ENCODE measurements around the gene EEF2. TPM values are rescaled to one million over a fixed set of nuclear protein-coding genes. Genes with fewer than 3 reads are reported as not detected.

The EEF2 gene
- total RNA-seq, 1 donor from 2014 or later: 2,359 TPM

GRCh38 chr19:3987619-3988371, 2.5 kb upstream of the EEF2 start:
- H3K4me3 Mint-ChIP-seq: peak overlapping the region; percentile 80
- peak; percentile 84 for DNase-seq (ENCODE audit: low spot score)
- intact Hi-C loops (cut with micrococcal nuclease): loop anchor here (2.0 kb wide), 3 partner anchors 137 to 483 kb away; partner anchors contain the start of genes HMG20B and MAP2K2
- no peaks in the 10 kb centered on the region for H3K9me3 Mint-ChIP-seq
- peaks cover 45% of the 10 kb centered on the region for H3K4me1 Mint-ChIP-seq (ENCODE audit: low read depth)
- H3K27me3 Mint-ChIP-seq (ENCODE audit: insufficient read depth): peaks cover 2% of the 10 kb centered on the region
- H3K36me3 Mint-ChIP-seq (ENCODE audit: low read depth): peaks cover 22% of the 10 kb centered on the region
- H3K27ac Mint-ChIP-seq: peak overlapping the region; percentile 78

- H3K27ac Mint-ChIP-seq: peak overlapping the region; percentile 91
Measured at GRCh38 chr19:3986260-3987041, 1.2 kb upstream of the EEF2 start.

GRCh38 chr19:3985643-3986259, 488 bp upstream of the EEF2 start:
- peaks cover 45% of the 10 kb centered on the region for H3K4me1 Mint-ChIP-seq (ENCODE audit: low read depth)
- peaks cover 32% of the 10 kb centered on the region for H3K36me3 Mint-ChIP-seq (ENCODE audit: low read depth)
- H3K27me3 Mint-ChIP-seq (ENCODE audit: insufficient read depth): peaks cover 2% of the 10 kb centered on the region
- peak overlapping the region; percentile 91 for H3K27ac Mint-ChIP-seq
- H3K4me3 Mint-ChIP-seq: peak overlapping the region; percentile 93
- H3K9me3 Mint-ChIP-seq: no peaks in the 10 kb centered on the region
- intact Hi-C loops (cut with micrococcal nuclease): loop anchor here (1.0 to 2.0 kb wide), 9 partner anchors 22 to 485 kb away; partner anchors contain the start of genes HMG20B, MAP2K2, MRPL54 and PIAS4
- no peak for DNase-seq (ENCODE audit: low spot score)

More at GRCh38 chr19:3986260-3987041, 1.2 kb upstream of the EEF2 start:
- H3K9me3 Mint-ChIP-seq: no peaks in the 10 kb centered on the region
- H3K4me1 Mint-ChIP-seq (ENCODE audit: low read depth): peaks cover 48% of the 10 kb centered on the region
- H3K27me3 Mint-ChIP-seq (ENCODE audit: insufficient read depth): peaks cover 2% of the 10 kb centered on the region
- peak overlapping the region; percentile 93 for H3K4me3 Mint-ChIP-seq
- intact Hi-C loops (cut with micrococcal nuclease): loop anchor here (1.0 to 2.0 kb wide), 7 partner anchors 21 to 484 kb away; partner anchors contain the start of genes HMG20B, MAP2K2 and PIAS4
- H3K36me3 Mint-ChIP-seq (ENCODE audit: low read depth): peaks cover 29% of the 10 kb centered on the region
- peak; percentile 54 for DNase-seq (ENCODE audit: low spot score)

GRCh38 chr19:3984584-3984907, 717 bp downstream of the EEF2 start:
- Mint-ChIP-seq H3K27ac (peak overlapping the region; percentile 85), H3K36me3 (ENCODE audit: low read depth) (peaks cover 35% of the 10 kb centered on the region), H3K4me3 (peak overlapping the region; percentile 93), H3K4me1 (ENCODE audit: low read depth) (peaks cover 43% of the 10 kb centered on the region), H3K9me3 (no peaks in the 10 kb centered on the region), H3K27me3 (ENCODE audit: insufficient read depth) (peaks cover 2% of the 10 kb centered on the region)
- DNase-seq (ENCODE audit: low spot score): no peak
- intact Hi-C loops (cut with micrococcal nuclease): no loop called here

GRCh38 chr19:3983936-3984583, 1.2 kb downstream of the EEF2 start:
- Mint-ChIP-seq H3K36me3 (ENCODE audit: low read depth) (peaks cover 39% of the 10 kb centered on the region), H3K27ac (peak overlapping the region; percentile 85), H3K4me3 (peak overlapping the region; percentile 93), H3K9me3 (no peaks in the 10 kb centered on the region), H3K4me1 (ENCODE audit: low read depth) (peaks cover 43% of the 10 kb centered on the region), H3K27me3 (ENCODE audit: insufficient read depth) (peaks cover 2% of the 10 kb centered on the region)
- intact Hi-C loops (cut with micrococcal nuclease): loop anchor here (1.0 kb wide), 1 partner anchor 13 kb away; the partner anchor contains the start of gene DAPK3
- DNase-seq (ENCODE audit: low spot score): no peak

GRCh38 chr19:3983542-3983914, 1.7 kb downstream of the EEF2 start:
- intact Hi-C loops (cut with micrococcal nuclease): loop anchor here (1.0 kb wide), 1 partner anchor 12 kb away; the partner anchor contains the start of gene DAPK3
- H3K4me3 Mint-ChIP-seq: peak overlapping the region; percentile 93
- H3K36me3 Mint-ChIP-seq (ENCODE audit: low read depth): peaks cover 42% of the 10 kb centered on the region

GRCh38 chr19:3982701-3983541, 2.3 kb downstream of the EEF2 start:
- no peaks in the 10 kb centered on the region for H3K9me3 Mint-ChIP-seq
- DNase-seq (ENCODE audit: low spot score): no peak
- peaks cover 2% of the 10 kb centered on the region for H3K27me3 Mint-ChIP-seq (ENCODE audit: insufficient read depth)
- H3K4me3 Mint-ChIP-seq: peak overlapping the region; percentile 93
- H3K4me1 Mint-ChIP-seq (ENCODE audit: low read depth): peaks cover 47% of the 10 kb centered on the region
- H3K36me3 Mint-ChIP-seq (ENCODE audit: low read depth): peaks cover 46% of the 10 kb centered on the region
- intact Hi-C loops (cut with micrococcal nuclease): loop anchor here (1.0 kb wide), 1 partner anchor 12 kb away; the partner anchor contains the start of gene DAPK3
- peak overlapping the region; percentile 70 for H3K27ac Mint-ChIP-seq

More at GRCh38 chr19:3983542-3983914, 1.7 kb downstream of the EEF2 start:
- DNase-seq (ENCODE audit: low spot score): no peak
- no peaks in the 10 kb centered on the region for H3K9me3 Mint-ChIP-seq
- H3K4me1 Mint-ChIP-seq (ENCODE audit: low read depth): peaks cover 43% of the 10 kb centered on the region
- H3K27me3 Mint-ChIP-seq (ENCODE audit: insufficient read depth): peaks cover 2% of the 10 kb centered on the region
- H3K27ac Mint-ChIP-seq: peak overlapping the region; percentile 85

- Mint-ChIP-seq H3K4me1 (ENCODE audit: low read depth) (peaks cover 41% of the 10 kb centered on the region), H3K4me3 (peak overlapping the region; percentile 93)
Measured at GRCh38 chr19:3981736-3982681, 3.3 kb downstream of the EEF2 start.

GRCh38 chr19:3981373-3981735, 3.9 kb downstream of the EEF2 start:
- Mint-ChIP-seq H3K27ac (no peak overlapping the region), H3K4me3 (peak overlapping the region; percentile 39), H3K9me3 (no peaks in the 10 kb centered on the region), H3K27me3 (ENCODE audit: insufficient read depth) (no peaks in the 10 kb centered on the region), H3K4me1 (ENCODE audit: low read depth) (peaks cover 35% of the 10 kb centered on the region), H3K36me3 (ENCODE audit: low read depth) (peaks cover 56% of the 10 kb centered on the region)
- intact Hi-C loops (cut with micrococcal nuclease): no loop called here
- DNase-seq (ENCODE audit: low spot score): no peak

More at GRCh38 chr19:3981736-3982681, 3.3 kb downstream of the EEF2 start:
- peak overlapping the region; percentile 34 for H3K27ac Mint-ChIP-seq
- no peaks in the 10 kb centered on the region for H3K27me3 Mint-ChIP-seq (ENCODE audit: insufficient read depth)
- intact Hi-C loops (cut with micrococcal nuclease): no loop called here
- peaks cover 53% of the 10 kb centered on the region for H3K36me3 Mint-ChIP-seq (ENCODE audit: low read depth)
- no peak for DNase-seq (ENCODE audit: low spot score)
- H3K9me3 Mint-ChIP-seq: no peaks in the 10 kb centered on the region

GRCh38 chr19:3980353-3981251, 4.7 kb downstream of the EEF2 start:
- no peak for DNase-seq (ENCODE audit: low spot score)
- Mint-ChIP-seq H3K9me3 (no peaks in the 10 kb centered on the region), H3K4me1 (ENCODE audit: low read depth) (peaks cover 28% of the 10 kb centered on the region), H3K4me3 (no peak overlapping the region), H3K36me3 (ENCODE audit: low read depth) (peaks cover 61% of the 10 kb centered on the region), H3K27ac (no peak overlapping the region), H3K27me3 (ENCODE audit: insufficient read depth) (no peaks in the 10 kb centered on the region)
- intact Hi-C loops (cut with micrococcal nuclease): no loop called here

Data from activated T-helper 1 cell treated with anti-CD3 and anti-CD28 coated beads, Interleukin-12 subunit alpha, Interleukin-12 subunit beta, Interleukin-2, Interleukin-4 antibody, amounts not matched to agents 30 ng/mL and 10 ng/mL and 1 ng/mL, durations not matched to agents 14 hours and 24 hours and 36 hours (primary cell).